Measurements from ENCODE around the gene LYRM4.
A peak's percentile ranks its signal among the peaks of the same experiment; 100 is the strongest.

The LYRM4 gene

DNA sequence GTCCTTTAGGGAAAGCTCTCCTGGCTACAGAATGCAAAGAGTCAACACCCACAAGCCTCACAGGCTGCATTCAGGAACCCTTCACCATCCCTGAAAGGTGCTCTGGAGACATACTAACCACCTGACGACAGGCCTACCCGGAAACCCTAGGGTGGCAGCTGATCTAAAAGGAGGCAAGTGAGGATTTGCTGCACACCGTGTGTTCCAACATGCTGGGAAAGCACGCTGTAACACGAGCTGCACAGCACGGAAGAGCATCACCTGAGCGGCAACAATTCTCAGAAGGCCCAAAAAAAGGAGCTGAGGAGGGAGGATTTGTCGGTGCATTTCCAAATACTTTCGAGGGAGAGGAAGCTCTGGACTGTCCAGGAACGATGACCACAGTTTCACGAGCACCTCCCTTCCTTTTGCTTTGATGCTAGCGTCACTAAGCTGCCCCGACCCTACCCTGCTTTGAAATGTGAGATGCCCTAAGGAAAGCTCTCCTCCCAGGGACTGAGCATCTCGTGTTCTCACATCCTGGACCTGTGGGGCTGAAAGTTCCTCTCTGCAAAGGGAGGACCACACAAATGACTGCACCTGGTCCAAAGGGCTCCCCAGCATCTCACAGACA is 88.6 kb downstream of the LYRM4 start:
- no peak for DNase-seq

DNA sequence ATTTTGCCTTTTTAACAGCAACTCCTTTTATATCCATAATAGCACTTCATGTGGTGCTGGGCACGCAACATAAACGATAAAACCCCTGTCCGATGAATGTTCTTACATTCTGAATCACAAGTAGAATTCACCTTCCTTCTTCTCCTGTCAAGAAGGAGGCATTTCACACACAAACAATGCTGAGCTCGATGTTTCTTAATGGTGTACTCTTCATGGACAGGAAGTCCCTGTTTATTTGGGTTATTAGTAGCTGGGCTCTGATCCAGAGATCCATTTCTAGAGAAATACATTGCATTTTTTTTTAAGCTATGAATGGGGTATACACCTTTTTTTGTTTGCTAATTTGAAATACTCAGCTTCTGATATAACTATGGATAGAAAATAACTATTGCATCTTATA is 93.2 kb downstream of the LYRM4 start:
- no peak for DNase-seq

DNA sequence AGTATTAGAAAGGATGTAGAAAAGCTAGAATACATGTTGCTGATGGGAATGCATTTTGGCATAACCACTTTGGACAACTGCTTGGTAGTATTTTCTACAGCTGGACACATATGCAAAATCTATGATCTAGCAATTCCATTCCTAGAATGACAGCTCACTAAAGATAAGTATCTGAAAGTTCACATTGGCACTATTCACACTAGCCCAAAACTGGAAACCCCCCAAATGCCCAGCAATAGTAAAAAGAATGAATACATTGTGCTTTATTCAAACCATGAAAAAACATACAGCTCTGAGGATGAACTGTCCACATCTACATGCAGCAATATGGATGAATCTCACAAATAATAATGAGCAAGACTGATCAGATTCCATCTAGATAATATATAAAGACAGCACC is 96.7 kb downstream of the LYRM4 start:
- DNase-seq, result no peak

DNA sequence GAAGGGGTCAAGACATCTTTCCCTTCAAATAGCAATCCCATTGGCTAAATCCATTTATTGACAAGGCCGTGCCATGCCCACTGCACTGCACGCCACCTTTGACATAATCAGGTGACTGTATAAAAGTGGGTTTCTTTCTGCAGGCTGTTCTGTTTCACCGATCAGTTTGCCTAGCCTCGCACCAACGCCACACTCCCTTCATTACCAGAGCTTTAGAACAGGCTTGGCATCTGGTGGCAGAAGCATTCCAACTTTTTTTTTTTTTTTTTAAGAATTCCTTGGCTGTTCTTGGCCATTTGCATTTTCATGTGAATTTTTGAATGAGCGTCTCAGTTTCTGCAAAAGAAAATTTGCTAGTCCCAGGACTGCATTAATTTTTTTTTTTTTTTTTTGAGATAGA is 97.5 kb downstream of the LYRM4 start:
- no peak for DNase-seq

DNA sequence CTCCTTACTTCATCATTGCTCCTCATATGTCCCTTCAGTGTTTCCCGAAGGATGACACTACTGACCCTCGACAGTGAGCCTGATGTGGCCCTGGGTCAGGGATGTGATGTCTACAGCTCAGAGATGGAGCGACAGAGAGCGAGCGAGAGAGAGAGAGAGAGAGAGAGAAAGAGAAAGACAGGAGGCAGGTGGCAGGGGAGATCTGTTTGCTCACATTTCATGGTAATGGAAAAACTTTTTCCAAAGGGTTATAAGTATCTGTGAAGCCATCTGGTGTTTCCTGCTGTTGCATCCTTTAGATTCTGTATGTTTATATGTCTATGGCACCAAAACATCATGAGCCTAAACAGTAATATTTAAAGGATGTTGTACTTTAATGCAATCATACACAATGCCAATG is 98.4 kb downstream of the LYRM4 start:
- no peak for DNase-seq

DNA sequence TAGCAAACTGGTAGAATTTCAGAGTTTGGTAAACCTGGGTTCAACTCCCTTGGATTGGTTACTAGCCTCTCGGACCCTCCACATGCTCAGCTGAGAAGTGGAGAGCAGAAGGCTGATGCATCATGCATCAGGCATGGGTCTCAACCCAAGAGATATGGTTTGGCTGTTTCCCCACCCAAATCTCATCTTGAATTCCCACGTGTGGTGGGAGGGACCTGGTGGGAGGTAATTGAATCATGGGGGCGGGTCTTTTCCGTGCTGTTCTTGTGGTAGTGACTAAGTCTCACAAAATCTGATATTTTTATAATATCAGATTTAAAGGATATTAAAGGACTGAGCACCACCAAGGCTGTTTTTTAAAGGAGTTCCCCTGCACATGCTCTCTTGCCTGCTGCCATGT is 100.5 kb downstream of the LYRM4 start:
- no peak for DNase-seq

DNA sequence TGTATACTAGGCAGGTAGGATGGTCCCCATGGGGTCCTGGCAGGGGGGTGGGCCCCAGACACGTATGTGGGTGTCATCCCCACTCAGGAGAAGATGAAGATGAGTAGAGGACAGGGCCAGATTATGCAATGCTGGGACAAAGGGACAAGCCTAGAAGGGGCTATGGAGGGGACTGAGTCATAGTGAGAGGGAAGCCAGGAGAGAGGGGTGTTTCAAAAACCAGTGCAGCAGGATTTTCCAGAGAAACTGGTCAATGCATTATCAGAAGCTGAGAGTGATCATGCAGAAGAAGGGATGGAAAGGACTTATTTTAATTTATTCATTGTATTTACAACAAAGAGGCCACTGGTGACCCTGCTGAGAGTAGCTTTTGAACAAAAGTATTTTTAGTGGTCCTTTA is 101.6 kb downstream of the LYRM4 start:
- DNase-seq, result no peak

DNA sequence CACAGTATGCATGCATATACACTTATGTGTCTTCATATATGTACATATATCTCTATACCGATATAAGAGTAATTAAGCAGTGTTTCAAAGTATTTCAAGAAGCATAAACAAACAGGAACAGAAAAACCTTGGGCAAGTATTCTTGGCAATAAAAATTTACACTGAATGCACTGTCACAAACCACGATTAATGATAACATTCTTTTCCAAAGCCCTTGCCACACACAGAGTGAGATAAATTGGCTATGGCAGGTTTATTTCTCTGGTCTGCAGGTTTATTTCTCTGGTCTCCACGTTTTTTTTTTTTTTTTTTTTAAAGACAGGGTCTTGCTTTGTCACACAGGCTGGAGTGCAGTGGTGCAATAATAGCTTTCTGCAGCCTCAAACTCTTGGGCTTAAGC is 102.6 kb downstream of the LYRM4 start:
- no peak for DNase-seq

DNA sequence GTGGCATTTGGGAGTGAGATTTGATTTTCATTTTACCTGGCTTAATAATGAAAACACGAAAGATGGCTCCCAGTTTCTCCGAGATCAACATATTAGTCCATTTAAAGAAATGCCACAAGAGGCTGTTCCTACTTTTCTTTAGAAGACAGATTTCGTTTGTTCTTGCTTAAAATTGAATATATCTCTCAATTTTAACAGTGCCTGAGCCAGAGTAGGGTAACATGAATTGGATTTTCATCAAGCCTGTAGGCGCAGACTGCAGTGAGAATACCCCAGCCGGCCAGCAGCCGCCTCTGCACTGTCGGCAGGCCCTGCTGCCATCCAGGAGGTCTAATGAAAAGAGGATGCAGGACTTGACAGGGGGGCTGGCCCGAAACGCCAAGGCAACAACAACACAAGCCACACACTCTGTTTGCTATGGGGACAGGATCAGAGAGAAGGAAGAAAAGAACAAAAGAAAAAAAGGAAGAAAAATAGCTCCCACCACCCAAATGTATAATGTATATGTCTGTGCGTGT is 103.1 kb downstream of the LYRM4 start:
- DNase-seq, result no peak

DNA sequence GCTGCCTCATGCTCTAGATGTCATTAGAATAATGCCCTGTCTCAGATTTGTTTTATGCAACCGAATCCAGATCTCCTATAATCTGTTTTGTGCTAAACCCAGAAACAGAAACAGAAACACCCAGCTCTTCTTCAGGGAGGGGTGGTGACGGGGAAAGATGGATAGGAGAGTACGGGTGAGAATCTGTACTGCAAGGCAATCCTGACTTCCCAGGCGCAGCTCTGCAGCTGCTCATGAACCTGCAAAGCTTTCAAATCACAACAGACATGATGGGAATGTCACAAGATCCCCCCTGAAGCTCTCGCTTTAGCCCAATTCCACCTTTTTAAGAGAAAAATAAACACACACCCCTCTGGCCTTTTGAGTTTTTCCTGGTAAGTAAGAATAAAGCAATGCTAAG is 104.1 kb downstream of the LYRM4 start:
- DNase-seq, result no peak

DNA sequence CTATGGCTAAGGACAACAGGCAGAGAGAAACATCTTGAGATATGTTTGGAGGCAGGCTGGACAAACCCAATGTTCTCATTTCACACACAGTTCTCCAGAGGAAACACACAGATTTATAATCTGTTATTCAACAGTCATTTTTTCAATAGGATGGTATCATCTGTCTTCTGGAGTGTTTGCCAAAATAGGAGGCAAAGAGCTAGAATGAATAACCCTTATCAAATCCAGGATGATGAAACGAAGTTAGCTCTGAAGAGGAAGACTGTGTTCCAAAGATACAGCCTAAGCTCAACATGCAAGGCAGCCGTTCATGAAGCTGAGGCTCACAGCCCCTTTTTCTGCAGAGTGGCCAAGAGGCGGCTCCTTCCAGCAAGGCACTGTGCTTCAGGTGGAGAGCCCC is 104.8 kb downstream of the LYRM4 start:
- DNase-seq, result no peak

DNA sequence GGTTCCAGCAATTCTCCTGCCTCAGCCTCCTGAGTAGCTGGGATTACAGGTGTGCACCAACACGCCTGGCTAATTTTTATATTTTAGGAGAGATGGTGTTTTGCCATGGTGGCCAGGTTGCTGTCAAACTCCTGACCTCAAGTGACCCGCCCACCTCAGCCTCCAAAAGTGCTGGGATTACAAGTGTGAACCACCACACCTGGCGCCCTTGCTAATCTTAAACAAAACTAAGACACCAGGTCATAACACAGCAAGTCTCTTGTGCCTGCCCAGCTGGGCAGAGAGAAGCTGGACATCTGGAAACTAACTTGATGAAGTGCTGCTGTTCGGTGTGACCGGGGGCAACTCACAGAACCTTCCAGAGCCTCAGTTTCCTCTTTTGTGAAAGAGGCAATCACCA is 107.6 kb downstream of the LYRM4 start:
- DNase-seq, result no peak

DNA sequence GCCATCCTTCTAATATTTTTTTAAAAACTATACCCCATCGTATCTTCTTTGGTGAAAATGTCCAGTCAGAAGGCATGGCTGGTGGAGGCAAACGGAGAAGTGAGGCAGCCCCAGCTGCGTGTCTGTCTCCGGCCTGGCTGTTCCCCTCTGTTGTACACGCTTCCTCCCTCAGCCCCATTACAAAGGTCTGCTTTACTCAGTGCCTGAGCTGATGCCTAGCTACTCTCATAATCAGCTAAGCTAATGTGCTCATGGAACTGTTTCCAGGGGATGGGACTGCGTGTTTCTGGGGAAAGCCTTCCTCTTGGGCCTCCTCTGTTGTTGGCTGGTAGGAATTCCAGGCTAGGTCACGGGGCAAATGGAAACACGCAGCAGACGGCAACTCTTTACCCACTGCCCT is 108.3 kb downstream of the LYRM4 start:
- DNase-seq, result no peak

DNA sequence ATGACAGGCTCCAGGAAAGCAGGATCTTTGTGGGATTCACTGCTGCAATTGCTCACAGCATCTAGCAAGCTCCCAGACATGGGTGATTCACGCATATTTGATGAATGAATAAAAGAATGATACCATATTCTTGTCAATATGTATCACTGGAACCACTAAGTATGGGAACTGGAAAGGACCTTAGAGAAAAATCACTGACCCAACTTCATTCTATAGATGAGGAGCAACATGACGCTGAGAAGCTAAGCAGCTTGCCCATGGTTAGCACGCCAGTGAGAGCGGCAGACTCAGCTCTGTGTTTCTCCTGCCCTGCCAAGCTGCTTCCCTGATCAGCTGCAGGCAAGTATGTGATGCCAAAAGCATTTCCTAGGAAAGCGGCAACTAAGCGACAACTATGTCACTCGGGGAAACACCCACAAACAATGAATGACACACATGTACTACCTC is 108.8 kb downstream of the LYRM4 start:
- no peak for DNase-seq

DNA sequence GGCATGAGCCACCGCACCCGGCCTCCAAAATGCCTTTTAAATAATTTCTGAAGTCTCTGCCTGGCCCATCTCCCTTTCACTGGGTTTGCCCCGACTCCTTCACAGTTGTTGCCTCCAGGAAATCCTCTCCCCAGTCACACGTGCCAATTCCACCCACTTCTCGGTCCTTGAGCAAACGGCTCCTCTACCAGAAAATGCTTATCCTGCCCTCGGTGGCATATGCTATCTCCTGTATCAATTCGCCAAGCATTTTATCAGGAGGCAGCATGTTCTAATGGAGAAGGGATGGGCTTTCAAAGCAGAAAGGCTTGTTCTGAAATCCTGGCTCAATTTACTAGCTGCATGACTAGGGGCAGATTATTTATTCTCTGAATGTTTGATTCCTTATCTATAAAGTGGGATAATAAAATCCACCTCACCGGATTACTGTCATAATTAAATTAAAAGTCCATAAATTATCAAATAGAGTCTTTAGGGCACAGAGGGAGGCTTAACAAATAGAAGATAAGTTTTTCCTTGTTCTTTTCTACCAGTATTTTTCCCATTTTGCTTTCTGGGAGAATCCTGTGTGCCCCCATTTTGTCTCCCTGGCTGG is 109.3 kb downstream of the LYRM4 start:
- DNase-seq, result no peak

DNA sequence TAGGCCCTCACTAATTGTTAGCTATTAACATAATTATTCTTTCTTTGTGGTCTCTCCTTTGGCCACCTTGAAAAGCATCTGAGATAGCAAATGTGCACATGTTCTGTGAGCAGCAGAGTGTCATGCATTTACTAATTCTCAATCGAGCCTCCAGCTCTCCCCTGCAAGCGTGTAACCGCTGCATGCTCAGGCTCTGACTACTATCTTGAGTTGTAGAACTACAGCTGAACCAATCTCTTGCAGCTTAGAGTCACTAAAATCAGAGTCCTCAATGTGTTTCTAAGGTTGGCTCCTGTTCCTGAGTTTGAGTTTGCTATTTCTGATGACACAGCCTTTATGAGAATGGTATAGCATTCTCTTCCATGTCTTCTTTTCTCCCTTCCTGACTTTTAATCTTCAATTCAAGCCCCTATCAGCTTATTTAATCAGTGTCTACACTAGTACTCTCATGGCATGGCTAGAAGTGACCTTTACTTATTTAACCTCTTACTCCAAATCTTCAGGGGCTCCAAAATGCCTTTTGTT is 110.1 kb downstream of the LYRM4 start:
- DNase-seq, result no peak

DNA sequence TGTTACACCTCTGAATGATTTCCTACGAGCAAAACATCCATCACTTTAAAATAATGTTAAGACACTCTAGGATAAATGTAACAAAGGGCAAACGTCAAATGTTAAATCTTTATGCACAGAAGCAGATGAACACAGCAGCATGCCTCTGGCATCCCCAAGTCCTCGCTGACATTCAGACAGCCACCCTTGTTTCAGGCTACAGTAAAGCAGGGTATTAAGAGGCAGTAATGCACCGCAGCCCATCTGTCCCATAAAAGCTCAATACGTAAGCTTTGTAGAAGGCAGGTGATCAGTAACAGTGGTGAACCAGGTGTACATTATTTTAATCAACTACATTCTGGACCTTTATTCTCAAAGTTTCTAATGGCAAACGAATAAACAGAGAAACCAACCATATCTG is 110.9 kb downstream of the LYRM4 start:
- no peak for DNase-seq

DNA sequence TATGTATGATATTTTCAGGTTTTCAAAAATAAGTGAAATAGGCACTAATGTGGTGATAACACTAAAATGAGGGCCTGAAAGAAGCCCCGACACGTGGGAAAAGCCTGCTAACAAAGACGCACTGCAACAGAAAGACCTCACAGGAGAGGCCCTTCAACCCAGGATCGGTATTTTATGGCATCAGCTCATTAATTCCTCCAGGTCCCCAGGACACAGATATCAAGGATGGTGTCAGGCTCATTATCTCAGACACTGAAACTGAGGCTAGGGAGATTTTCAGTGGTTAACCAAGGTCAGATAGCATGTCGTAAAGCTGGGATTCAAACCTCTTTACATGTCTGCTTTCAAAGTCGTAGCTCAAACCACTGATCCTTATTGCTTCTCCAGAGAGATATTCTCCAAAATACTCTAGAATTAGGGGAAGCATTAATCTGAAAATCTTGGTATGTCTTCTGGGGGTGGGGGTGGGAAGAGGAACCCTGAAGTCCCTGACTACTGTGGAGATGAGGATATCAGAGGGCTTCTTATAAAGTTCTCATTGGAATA is 111.5 kb downstream of the LYRM4 start:
- DNase-seq, result no peak

DNA sequence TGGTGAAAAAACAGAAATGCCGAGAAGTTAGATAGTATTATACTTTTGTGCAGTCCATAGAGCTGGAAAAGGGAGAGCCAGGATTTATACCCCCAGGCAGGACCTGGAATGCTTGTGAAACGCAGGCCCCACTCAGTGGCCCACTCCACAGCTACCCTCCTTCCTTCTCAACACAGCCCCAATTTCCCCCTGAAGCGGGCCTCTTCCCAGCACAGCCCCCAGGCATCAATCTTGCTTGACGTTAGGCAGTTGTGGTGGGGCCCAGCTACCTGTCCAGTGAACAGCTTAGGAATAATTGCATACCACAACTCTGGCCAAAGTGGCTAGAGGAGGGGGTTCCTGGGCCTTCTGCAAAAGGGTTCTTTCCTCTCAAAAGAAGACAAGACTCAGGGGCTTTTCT is 114.4 kb downstream of the LYRM4 start:
- DNase-seq, result no peak

DNA sequence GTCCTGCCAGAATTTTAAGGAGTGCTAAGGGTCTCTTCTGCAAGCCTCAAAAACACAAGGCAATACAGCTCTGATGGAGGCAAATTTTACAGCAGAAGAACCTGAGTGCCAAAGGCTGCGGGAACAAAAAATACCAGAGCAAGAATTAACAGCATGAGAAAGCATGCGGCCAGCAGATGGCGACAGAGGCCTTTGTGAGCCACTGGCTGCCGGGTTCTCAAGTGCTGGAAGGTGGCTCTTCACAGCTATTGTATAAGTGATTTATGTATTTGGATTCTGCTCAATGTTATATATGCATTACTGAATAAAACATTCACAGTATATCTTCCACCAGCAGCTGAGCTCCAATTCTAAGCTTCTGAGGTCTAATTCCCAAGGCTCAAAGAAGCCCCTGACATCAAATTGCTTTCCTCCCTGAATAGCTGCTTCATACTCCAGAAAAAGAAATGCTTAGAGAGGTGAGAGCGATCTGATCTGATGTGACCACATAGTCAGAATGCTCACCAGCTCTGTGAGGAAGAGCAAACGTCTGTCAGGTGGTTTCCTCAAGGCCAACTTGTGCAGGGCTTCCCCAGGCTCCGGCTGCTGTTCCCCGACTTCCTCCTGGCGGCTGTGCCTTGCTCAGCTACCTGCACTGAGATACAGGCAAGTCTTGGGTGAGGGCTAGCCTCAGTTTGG is 117.0 kb downstream of the LYRM4 start:
- DNase-seq, result peak; percentile 58 to 90

DNA sequence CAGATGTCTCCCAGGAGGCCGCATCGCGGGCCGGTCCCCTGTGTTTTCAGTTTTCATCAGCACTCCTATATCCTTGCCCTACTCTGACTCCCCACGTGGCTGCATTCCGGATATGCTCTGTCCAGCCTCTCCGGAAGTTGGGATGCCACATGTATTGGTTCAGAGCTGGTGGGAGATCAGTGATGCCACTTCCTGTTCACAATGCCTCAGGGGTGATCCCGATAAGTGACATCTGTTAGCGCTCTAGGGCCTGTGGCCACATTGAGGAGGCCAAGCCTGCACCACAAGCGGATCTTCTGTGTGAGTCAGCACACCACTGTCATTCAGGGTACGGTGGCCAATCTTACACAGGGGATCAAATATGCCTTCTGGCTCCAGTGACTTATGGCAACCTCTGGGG is 117.8 kb downstream of the LYRM4 start:
- DNase-seq, result no peak

DNA sequence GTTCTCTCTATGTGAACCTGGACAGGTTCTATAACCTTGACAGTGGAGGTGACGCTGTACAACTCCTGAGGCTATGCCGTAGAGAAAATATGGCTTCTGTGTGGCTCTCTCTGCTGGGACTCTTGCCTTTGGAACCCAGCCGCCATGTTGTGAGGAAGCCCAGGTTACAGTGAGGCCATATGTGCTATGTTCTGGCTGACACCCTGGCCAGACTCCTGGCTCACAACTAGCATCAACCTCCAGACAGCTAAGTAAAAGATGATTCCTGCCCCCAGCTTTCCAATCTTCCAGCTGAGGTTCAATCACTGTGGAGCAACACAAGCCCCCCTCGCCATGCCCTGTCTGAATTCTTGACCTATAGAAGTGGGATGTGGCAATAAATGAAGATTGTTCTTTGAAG is 118.6 kb downstream of the LYRM4 start:
- DNase-seq, result no peak

DNA sequence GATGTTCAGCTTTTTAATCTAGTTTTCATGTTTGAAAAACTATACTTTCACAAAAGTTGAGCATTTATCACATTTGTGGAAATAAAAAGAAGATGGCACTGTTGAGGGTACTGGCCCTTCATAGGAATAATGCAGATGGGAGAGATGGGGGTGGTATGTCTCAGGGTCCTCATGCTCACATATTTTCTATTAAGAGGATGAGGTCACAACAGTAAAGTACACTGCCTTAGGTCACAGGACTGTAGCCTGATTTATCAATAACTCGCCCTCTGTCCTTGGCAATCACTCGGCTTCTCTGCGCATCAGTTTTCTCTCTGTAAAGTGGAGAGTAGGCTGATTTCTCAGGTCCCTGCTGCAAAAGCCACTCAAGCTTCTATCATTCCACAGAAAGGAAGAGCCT is 119.7 kb downstream of the LYRM4 start:
- peak in 1 of 2 donors; percentile 29 for DNase-seq
